ENCODE data around the gene CENPN. TPM values are rescaled to one million over a fixed set of nuclear protein-coding genes. Genes with fewer than 3 reads are reported as not detected.
A peak's percentile ranks its signal among the peaks of the same experiment; 100 is the strongest.

CENPN gene
- total and polyA plus RNA-seq, 2 of the 13 experiments (the other 11 are each of a cell fraction or from before 2014, with no cell fraction given) = 29.7 to 129 TPM

DNA sequence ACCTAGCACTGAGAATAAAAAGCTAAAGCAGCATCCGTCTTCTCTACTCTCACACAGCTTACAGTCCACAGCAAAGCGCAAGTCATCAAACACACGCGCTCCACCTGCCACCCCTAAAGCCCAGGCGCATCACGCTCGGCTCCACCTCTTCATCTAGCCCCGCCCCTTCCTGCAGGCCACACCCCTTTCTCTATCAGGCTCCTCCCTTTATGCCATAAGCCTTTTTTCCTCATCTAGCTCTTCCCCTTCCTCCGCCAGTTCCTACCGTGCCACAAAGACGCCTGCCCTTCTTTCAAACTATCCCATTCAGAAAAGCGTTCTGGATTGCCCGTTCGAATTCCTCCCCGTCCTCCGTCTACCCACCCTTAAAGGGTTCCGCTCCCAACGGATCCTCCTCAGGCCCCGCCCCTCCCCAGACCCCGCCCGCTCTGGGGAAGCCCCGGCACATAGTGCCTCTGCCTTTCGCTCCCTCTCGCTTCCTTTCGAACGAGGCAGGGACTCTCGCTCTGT lies 69.6 kb downstream of the CENPN start (continued):
- TF ChIP-seq PAWR (CRISPR knock-in tag; IDR thresholded peaks at IDR 0.05; ENCODE audit: borderline replicate concordance) = no peak
- TF ChIP-seq ZNF709 (CRISPR knock-in tag; IDR thresholded peaks at IDR 0.05) = no peak
- no peak for TF ChIP-seq NFYB (CRISPR knock-in tag; IDR thresholded peaks at IDR 0.05)
- TF ChIP-seq SOX5 (CRISPR knock-in tag; IDR thresholded peaks at IDR 0.05; ENCODE audit: borderline replicate concordance) = no peak; the same call in 1 of the 2 replicates
- TF ChIP-seq TEF (CRISPR knock-in tag; IDR thresholded peaks at IDR 0.05) = 0 out of 2 replicates have a peak, but pooled peaks have one; percentile 5
- no peak for TF ChIP-seq ZNF180 (CRISPR knock-in tag; IDR thresholded peaks at IDR 0.05; ENCODE audit: borderline replicate concordance, low read depth)
- no peak for TF ChIP-seq ZNF660 (CRISPR knock-in tag; IDR thresholded peaks at IDR 0.05; ENCODE audit: borderline replicate concordance, low read depth)
- TF ChIP-seq EZH2 (conservative IDR thresholded peaks at IDR 0.05; ENCODE audit: low read depth, low read length) = no peak
- peak in 1 of 2 experiments; percentile 64; a peak in 2 of 4 replicates for TF ChIP-seq POLR2A (IDR thresholded peaks at IDR 0.05; ENCODE audit: insufficient read depth in 1 of 2, low read depth in 2 of 2, low read length in 2 of 2)
- TF ChIP-seq ZNF703 (CRISPR knock-in tag; IDR thresholded peaks at IDR 0.05; ENCODE audit: borderline replicate concordance) = no peak
- no peak for TF ChIP-seq ZNF609 (CRISPR knock-in tag; IDR thresholded peaks at IDR 0.05; ENCODE audit: borderline replicate concordance)
- no peak for TF ChIP-seq CREM (IDR thresholded peaks at IDR 0.05)
- no peak for TF ChIP-seq CREM (CRISPR knock-in tag; IDR thresholded peaks at IDR 0.05)
- peak; percentile 37; the same call in 1 of the 2 replicates for TF ChIP-seq FOXK2 (IDR thresholded peaks at IDR 0.05)
- no peak for TF ChIP-seq MEF2D (CRISPR knock-in tag; IDR thresholded peaks at IDR 0.05)
- no peak for TF ChIP-seq MIER3 (CRISPR knock-in tag; IDR thresholded peaks at IDR 0.05; ENCODE audit: borderline replicate concordance)
- TF ChIP-seq ZBTB38 (CRISPR knock-in tag; IDR thresholded peaks at IDR 0.05) = no peak
- no peak for TF ChIP-seq GPBP1L1 (CRISPR knock-in tag; IDR thresholded peaks at IDR 0.05)
- TF ChIP-seq FIP1L1 (IDR thresholded peaks at IDR 0.05; ENCODE audit: borderline replicate concordance, insufficient read depth, low read depth, low read length) = 0 out of 2 replicates have a peak, but pooled peaks have one; percentile 2
- no peak for TF ChIP-seq ZNF296 (CRISPR knock-in tag; conservative IDR thresholded peaks at IDR 0.05)
- TF ChIP-seq ZNF331 (CRISPR knock-in tag; IDR thresholded peaks at IDR 0.05) = no peak
- TF ChIP-seq ZNF354B (CRISPR knock-in tag; IDR thresholded peaks at IDR 0.05) = no peak
- TF ChIP-seq CHD2 (IDR thresholded peaks at IDR 0.05; ENCODE audit: low read depth, low read length) = 0 out of 2 replicates have a peak, but pooled peaks have one; percentile 2
- no peak for TF ChIP-seq ZFP82 (CRISPR knock-in tag; IDR thresholded peaks at IDR 0.05; ENCODE audit: borderline replicate concordance)
- 0 out of 2 replicates have a peak, but pooled peaks have one; percentile 24 for TF ChIP-seq NFRKB (IDR thresholded peaks at IDR 0.05)
- no peak for TF ChIP-seq ZNF629 (CRISPR knock-in tag; conservative IDR thresholded peaks at IDR 0.05)
- TF ChIP-seq ZSCAN29 (CRISPR knock-in tag; conservative IDR thresholded peaks at IDR 0.05) = no peak

All from HepG2 (cell line).